ENCODE data around the gene MINDY3. TPM values are rescaled to one million over a fixed set of nuclear protein-coding genes. Genes with fewer than 3 reads are reported as not detected.
"Not testable (repeated sequence)": the region's sequence is repeated elsewhere in the genome, so short reads cannot be mapped to it uniquely, and the experiment has no call there.

The MINDY3 gene
- total RNA-seq, 1 experiment from 2014 or later = 10.4 TPM

DNA sequence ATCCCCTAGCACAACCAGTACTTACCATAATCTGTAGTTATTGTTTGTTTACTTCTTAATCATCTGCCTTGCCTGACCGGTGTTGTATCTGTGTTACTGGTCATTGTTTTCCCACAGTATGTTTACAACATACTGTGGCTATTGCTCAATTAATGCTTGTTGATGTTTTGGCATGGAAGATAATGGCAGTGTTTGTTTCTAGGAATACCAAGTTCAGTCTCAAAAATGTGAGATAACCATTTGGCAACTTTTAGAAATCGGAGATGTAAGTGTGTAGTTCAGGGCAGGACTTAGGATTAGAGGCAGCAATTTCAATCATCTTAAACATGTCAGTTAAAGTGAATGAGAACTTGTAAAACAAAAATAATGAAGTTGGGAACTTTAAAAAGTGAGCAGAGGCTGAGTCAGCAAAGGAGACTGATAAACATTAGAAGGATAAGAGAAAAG, 8.2 kb downstream of the MINDY3 start:
- ChIA-PET POLR2A (no interaction called here), CTCF (no interaction called here)
- Histone ChIP-seq H3K9me3 (ENCODE audit: control insufficient read depth, insufficient read depth, low read depth, low read length) (no peaks in the 10 kb centered on the region), H3K36me3 (ENCODE audit: control insufficient read depth, insufficient read depth, low read length) (no peaks in the 10 kb centered on the region), H3K27me3 (ENCODE audit: control insufficient read depth, insufficient read depth, low read length) (no peaks in the 10 kb centered on the region), H3K27ac (ENCODE audit: low read length) (no peak overlapping the region), H3K4me3 (ENCODE audit: low read depth in 2 of 2, low read length in 2 of 2) (no peak overlapping the region), H3K4me1 (ENCODE audit: control insufficient read depth, insufficient read depth, low read length) (peaks cover 7% of the 10 kb centered on the region)
- in situ Hi-C loops (cut with HindIII; ENCODE audit: low pct_unique_long_range_greater_than_20kb, low sequenced_read_pairs) = no loop called here
- TF ChIP-seq, protein P1, sequence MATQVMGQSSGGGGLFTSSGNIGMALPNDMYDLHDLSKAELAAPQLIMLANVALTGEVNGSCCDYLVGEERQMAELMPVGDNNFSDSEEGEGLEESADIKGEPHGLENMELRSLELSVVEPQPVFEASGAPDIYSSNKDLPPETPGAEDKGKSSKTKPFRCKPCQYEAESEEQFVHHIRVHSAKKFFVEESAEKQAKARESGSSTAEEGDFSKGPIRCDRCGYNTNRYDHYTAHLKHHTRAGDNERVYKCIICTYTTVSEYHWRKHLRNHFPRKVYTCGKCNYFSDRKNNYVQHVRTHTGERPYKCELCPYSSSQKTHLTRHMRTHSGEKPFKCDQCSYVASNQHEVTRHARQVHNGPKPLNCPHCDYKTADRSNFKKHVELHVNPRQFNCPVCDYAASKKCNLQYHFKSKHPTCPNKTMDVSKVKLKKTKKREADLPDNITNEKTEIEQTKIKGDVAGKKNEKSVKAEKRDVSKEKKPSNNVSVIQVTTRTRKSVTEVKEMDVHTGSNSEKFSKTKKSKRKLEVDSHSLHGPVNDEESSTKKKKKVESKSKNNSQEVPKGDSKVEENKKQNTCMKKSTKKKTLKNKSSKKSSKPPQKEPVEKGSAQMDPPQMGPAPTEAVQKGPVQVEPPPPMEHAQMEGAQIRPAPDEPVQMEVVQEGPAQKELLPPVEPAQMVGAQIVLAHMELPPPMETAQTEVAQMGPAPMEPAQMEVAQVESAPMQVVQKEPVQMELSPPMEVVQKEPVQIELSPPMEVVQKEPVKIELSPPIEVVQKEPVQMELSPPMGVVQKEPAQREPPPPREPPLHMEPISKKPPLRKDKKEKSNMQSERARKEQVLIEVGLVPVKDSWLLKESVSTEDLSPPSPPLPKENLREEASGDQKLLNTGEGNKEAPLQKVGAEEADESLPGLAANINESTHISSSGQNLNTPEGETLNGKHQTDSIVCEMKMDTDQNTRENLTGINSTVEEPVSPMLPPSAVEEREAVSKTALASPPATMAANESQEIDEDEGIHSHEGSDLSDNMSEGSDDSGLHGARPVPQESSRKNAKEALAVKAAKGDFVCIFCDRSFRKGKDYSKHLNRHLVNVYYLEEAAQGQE (IDR thresholded peaks at IDR 0.05; ENCODE audit: insufficient read depth in 1 of 2, low read depth in 2 of 2, low read length in 1 of 2) = no peak
- no peak for TF ChIP-seq TCF7L2 (IDR thresholded peaks at IDR 0.05; ENCODE audit: low read depth, low read length)
- TF ChIP-seq, protein P2, sequence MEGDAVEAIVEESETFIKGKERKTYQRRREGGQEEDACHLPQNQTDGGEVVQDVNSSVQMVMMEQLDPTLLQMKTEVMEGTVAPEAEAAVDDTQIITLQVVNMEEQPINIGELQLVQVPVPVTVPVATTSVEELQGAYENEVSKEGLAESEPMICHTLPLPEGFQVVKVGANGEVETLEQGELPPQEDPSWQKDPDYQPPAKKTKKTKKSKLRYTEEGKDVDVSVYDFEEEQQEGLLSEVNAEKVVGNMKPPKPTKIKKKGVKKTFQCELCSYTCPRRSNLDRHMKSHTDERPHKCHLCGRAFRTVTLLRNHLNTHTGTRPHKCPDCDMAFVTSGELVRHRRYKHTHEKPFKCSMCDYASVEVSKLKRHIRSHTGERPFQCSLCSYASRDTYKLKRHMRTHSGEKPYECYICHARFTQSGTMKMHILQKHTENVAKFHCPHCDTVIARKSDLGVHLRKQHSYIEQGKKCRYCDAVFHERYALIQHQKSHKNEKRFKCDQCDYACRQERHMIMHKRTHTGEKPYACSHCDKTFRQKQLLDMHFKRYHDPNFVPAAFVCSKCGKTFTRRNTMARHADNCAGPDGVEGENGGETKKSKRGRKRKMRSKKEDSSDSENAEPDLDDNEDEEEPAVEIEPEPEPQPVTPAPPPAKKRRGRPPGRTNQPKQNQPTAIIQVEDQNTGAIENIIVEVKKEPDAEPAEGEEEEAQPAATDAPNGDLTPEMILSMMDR (IDR thresholded peaks at IDR 0.05) = no peak
- no peak for TF ChIP-seq SIN3A (IDR thresholded peaks at IDR 0.05; ENCODE audit: borderline replicate concordance, insufficient read depth, low read depth, low read length)
- no peak for TF ChIP-seq POLR2AphosphoS5 (IDR thresholded peaks at IDR 0.05; ENCODE audit: low read depth, low read length)
- DNase-seq (ENCODE audit: low read depth, low spot score) (no peak), ATAC-seq (no peak)
- intact Hi-C loops (cut with micrococcal nuclease; ENCODE audit: unreplicated experiment) = no loop called here
- no TSS peak for BruUV-seq (replicated peaks)

DNA sequence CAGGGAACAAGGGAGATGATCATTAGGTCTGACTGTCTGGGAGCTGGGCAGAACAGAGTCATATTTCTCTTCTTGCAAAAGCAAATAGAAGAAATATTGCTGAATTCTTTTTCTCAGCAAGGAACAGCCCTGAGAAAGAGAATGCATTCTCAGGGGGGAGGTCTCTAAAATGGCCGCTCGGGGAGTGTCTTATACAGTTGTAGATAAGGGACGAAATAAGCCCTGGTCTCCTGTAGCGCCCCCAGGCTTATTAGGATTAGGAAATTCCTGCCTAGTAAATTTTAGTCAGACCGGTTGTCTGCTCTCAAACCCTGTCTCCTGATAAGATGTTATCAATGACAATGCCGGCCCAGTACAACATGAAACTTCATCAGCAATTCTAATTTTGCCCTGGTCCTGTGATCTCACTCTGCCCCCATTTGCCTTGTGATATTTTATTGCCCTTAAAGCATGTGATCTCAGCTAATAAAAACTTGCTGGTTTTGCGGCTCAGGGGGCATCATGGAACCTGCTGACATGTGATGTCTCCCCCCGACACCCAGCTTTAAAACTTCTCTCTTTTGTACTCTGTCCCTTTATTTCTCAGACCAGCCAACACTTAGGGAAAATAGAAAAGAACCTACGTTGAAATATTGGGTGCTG, 9.8 kb downstream of the MINDY3 start:
- BruUV-seq (replicated peaks); intact Hi-C loops (cut with micrococcal nuclease; ENCODE audit: unreplicated experiment); H3K4me3 ChIP-seq (ENCODE audit: low read depth in 2 of 2, low read length in 2 of 2); H3K27me3 ChIP-seq (ENCODE audit: control insufficient read depth, insufficient read depth, low read length); H3K9me3 ChIP-seq (ENCODE audit: control insufficient read depth, insufficient read depth, low read depth, low read length); ATAC-seq; H3K27ac ChIP-seq (ENCODE audit: low read length); H3K36me3 ChIP-seq (ENCODE audit: control insufficient read depth, insufficient read depth, low read length); in situ Hi-C loops (cut with HindIII; ENCODE audit: low pct_unique_long_range_greater_than_20kb, low sequenced_read_pairs); POLR2A ChIA-PET; CTCF ChIA-PET; H3K4me1 ChIP-seq (ENCODE audit: control insufficient read depth, insufficient read depth, low read length); DNase-seq (ENCODE audit: low read depth, low spot score): not testable (repeated sequence)

DNA sequence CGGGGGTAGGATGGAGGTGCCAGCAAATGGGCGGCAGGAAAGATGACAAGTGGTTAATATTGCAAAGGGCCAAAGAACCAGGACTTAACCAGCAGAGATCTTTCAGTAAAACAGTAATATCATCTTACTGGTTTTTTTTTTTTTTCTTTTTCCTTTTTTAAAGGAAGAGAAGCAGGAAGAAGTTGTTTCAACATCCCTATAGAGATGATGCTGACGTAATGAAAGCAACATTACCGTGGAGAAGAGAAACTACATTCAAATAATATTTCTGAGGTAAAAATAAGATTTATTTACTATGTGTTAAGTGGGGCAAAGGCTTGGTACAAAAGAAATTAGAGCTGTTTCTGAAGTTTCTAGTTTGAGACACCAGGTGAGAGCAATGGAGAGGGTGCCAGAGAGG, 11.0 kb downstream of the MINDY3 start:
- CTCF ChIA-PET = no interaction called here

More for the DNA sequence above, 11.0 kb downstream of the MINDY3 start:
- POLR2A ChIA-PET = no interaction called here
- Histone ChIP-seq H3K4me3 (ENCODE audit: low read depth in 2 of 2, low read length in 2 of 2) (no peak overlapping the region), H3K4me1 (ENCODE audit: control insufficient read depth, insufficient read depth, low read length) (no peaks in the 10 kb centered on the region), H3K9me3 (ENCODE audit: control insufficient read depth, insufficient read depth, low read depth, low read length) (no peaks in the 10 kb centered on the region), H3K36me3 (ENCODE audit: control insufficient read depth, insufficient read depth, low read length) (no peaks in the 10 kb centered on the region), H3K27ac (ENCODE audit: low read length) (no peak overlapping the region), H3K27me3 (ENCODE audit: control insufficient read depth, insufficient read depth, low read length) (no peaks in the 10 kb centered on the region)
- in situ Hi-C loops (cut with HindIII; ENCODE audit: low pct_unique_long_range_greater_than_20kb, low sequenced_read_pairs) = no loop called here
- ATAC-seq (no peak), DNase-seq (ENCODE audit: low read depth, low spot score) (no peak)
- BruUV-seq (replicated peaks) = no TSS peak
- intact Hi-C loops (cut with micrococcal nuclease; ENCODE audit: unreplicated experiment) = no loop called here
- TF ChIP-seq, protein P1 (IDR thresholded peaks at IDR 0.05; ENCODE audit: insufficient read depth in 1 of 2, low read depth in 2 of 2, low read length in 1 of 2) = no peak
- TF ChIP-seq, protein P2 (IDR thresholded peaks at IDR 0.05) = no peak
- TF ChIP-seq POLR2AphosphoS5 (IDR thresholded peaks at IDR 0.05; ENCODE audit: low read depth, low read length) = no peak
- TF ChIP-seq TCF7L2 (IDR thresholded peaks at IDR 0.05; ENCODE audit: low read depth, low read length) = no peak
- TF ChIP-seq SIN3A (IDR thresholded peaks at IDR 0.05; ENCODE audit: borderline replicate concordance, insufficient read depth, low read depth, low read length) = no peak

Data from Panc1 (cell line).